Muscle of leg (tissue), 11 donors: ENCODE results near the gene SCAPER. TPM values are rescaled to one million over a fixed set of nuclear protein-coding genes. Genes with fewer than 3 reads are reported as not detected.

Experiments used
- DNase-seq: peaks from one replicate; pipeline ENCODE4 v3.0.0; 2013
- H3K27ac ChIP-seq: one replicate; pipeline ENCODE4 v1.5.1; 2013; ENCODE audit warnings: mild to moderate bottlenecking, low read length, control low read depth
- H3K27me3 ChIP-seq: one replicate; pipeline ENCODE4 v1.6.1; 2013; ENCODE audit warnings: low read length; ENCODE audit not compliant: control insufficient read depth, insufficient read depth
- H3K36me3 ChIP-seq: one replicate; pipeline ENCODE4 v1.6.1; 2013; ENCODE audit warnings: low read length; ENCODE audit not compliant: control insufficient read depth, insufficient read depth
- H3K4me1 ChIP-seq: one replicate; pipeline ENCODE4 v1.6.1; 2013; ENCODE audit warnings: low read length; ENCODE audit not compliant: control insufficient read depth, insufficient read depth
- H3K4me3 ChIP-seq: one replicate; pipeline ENCODE4 v1.5.1; 2013; ENCODE audit warnings: low read length, control low read depth
- H3K9me3 ChIP-seq: replicated peaks from 2 replicates; pipeline ENCODE4 v1.6.1; 2013; ENCODE audit warnings: low read depth, low read length; ENCODE audit not compliant: control insufficient read depth
- WGBS: methylation state at CpG from one replicate; pipeline ENCODE4 v1.1.5; 2013; ENCODE audit warnings: missing lambda C conversion rate; ENCODE audit not compliant: insufficient coverage; 5-methylcytosine and 5-hydroxymethylcytosine counted together
- polyA plus RNA-seq, 8 donors: library from polyadenylated mRNA; unstranded; fragments of 120-200 nt; gene quantifications; one replicate each; pipeline versions ENCODE4 v1.2.1 to v1.2.3, GENCODE V29; 2013; ENCODE audit warnings: inconsistent platforms in 1 of 8, low replicate concordance in 1 of 8; ENCODE audit not compliant: insufficient read length in 8 of 8, insufficient read depth in 1 of 8
- total RNA-seq: library from RNA; stranded (reverse); fragments of 120-200 nt; gene quantifications from one replicate; pipeline ENCODE4 v1.2.4, GENCODE V29; 2013

The SCAPER gene
- total and polyA plus RNA-seq, 9 donors: 61.5 to 83.1 (median 73.5) TPM

GRCh38 chr15:76376029-76376428 lies 529.1 kb downstream of the SCAPER start:
- Histone ChIP-seq H3K27me3 (no peaks in the 10 kb centered on the region), H3K36me3 (peaks cover 6% of the 10 kb centered on the region), H3K9me3 (no peaks in the 10 kb centered on the region), H3K27ac (no peak overlapping the region), H3K4me3 (no peak overlapping the region), H3K4me1 (no peaks in the 10 kb centered on the region)
- DNase-seq: no peak
- WGBS: 75% methylated on average over 2 of the region's 3 CpGs

- Histone ChIP-seq H3K27me3 (no peaks in the 10 kb centered on the region), H3K4me3 (no peak overlapping the region), H3K4me1 (peaks cover 4% of the 10 kb centered on the region), H3K9me3 (no peaks in the 10 kb centered on the region), H3K27ac (no peak overlapping the region), H3K36me3 (no peaks in the 10 kb centered on the region)
- DNase-seq: peak; percentile 32
- WGBS: 53% methylated on average over 7 of the region's 11 CpGs
Measured at GRCh38 chr15:76368122-76368621, 537.0 kb downstream of the SCAPER start.

GRCh38 chr15:76366714-76367113 lies 538.4 kb downstream of the SCAPER start:
- WGBS: 81% methylated on average over 1 of the region's 1 CpG
- Histone ChIP-seq H3K27ac (no peak overlapping the region), H3K27me3 (no peaks in the 10 kb centered on the region), H3K9me3 (no peaks in the 10 kb centered on the region), H3K36me3 (no peaks in the 10 kb centered on the region), H3K4me1 (peaks cover 4% of the 10 kb centered on the region), H3K4me3 (no peak overlapping the region)
- DNase-seq: no peak

- Histone ChIP-seq H3K4me3 (no peak overlapping the region), H3K9me3 (no peaks in the 10 kb centered on the region), H3K27ac (no peak overlapping the region), H3K27me3 (no peaks in the 10 kb centered on the region), H3K4me1 (peaks cover 4% of the 10 kb centered on the region), H3K36me3 (no peaks in the 10 kb centered on the region)
- WGBS: no CpG with 5 or more reads among the region's 2 CpGs
- no peak for DNase-seq
Measured at GRCh38 chr15:76363251-76363650, 541.9 kb downstream of the SCAPER start.

GRCh38 chr15:76360416-76360815 lies 544.7 kb downstream of the SCAPER start:
- 96% methylated on average over 2 of the region's 3 CpGs for WGBS

GRCh38 chr15:76359152-76359551 lies 546.0 kb downstream of the SCAPER start:
- DNase-seq: no peak

More at GRCh38 chr15:76360416-76360815, 544.7 kb downstream of the SCAPER start:
- H3K4me3 ChIP-seq: no peak overlapping the region
- no peaks in the 10 kb centered on the region for H3K36me3 ChIP-seq
- H3K27ac ChIP-seq: no peak overlapping the region
- no peak for DNase-seq
- peaks cover 2% of the 10 kb centered on the region for H3K4me1 ChIP-seq
- no peaks in the 10 kb centered on the region for H3K27me3 ChIP-seq
- no peaks in the 10 kb centered on the region for H3K9me3 ChIP-seq

GRCh38 chr15:76358453-76358852 lies 546.7 kb downstream of the SCAPER start:
- Histone ChIP-seq H3K4me3 (no peak overlapping the region), H3K36me3 (no peaks in the 10 kb centered on the region), H3K27ac (no peak overlapping the region), H3K9me3 (no peaks in the 10 kb centered on the region), H3K27me3 (no peaks in the 10 kb centered on the region), H3K4me1 (no peaks in the 10 kb centered on the region)
- DNase-seq: no peak
- WGBS: 90% methylated on average over 2 of the region's 3 CpGs

More at GRCh38 chr15:76359152-76359551, 546.0 kb downstream of the SCAPER start:
- H3K27me3 ChIP-seq: no peaks in the 10 kb centered on the region
- no peaks in the 10 kb centered on the region for H3K36me3 ChIP-seq
- H3K27ac ChIP-seq: no peak overlapping the region
- 75% methylated on average over 3 of the region's 3 CpGs for WGBS
- no peaks in the 10 kb centered on the region for H3K9me3 ChIP-seq
- H3K4me3 ChIP-seq: no peak overlapping the region
- H3K4me1 ChIP-seq: peaks cover 2% of the 10 kb centered on the region

- no CpG with 5 or more reads among the region's 3 CpGs for WGBS
- no peaks in the 10 kb centered on the region for H3K9me3 ChIP-seq
- no peak overlapping the region for H3K27ac ChIP-seq
- H3K27me3 ChIP-seq: no peaks in the 10 kb centered on the region
- no peaks in the 10 kb centered on the region for H3K4me1 ChIP-seq
- no peak for DNase-seq
- no peak overlapping the region for H3K4me3 ChIP-seq
- no peaks in the 10 kb centered on the region for H3K36me3 ChIP-seq
Measured at GRCh38 chr15:76354823-76355440, 550.2 kb downstream of the SCAPER start.

GRCh38 chr15:76353903-76354302 lies 551.2 kb downstream of the SCAPER start:
- Histone ChIP-seq H3K27ac (no peak overlapping the region), H3K36me3 (no peaks in the 10 kb centered on the region), H3K9me3 (no peaks in the 10 kb centered on the region), H3K27me3 (peaks cover under 1% of the 10 kb centered on the region), H3K4me1 (no peaks in the 10 kb centered on the region), H3K4me3 (no peak overlapping the region)
- no peak for DNase-seq
- 77% methylated on average over 2 of the region's 10 CpGs for WGBS

GRCh38 chr15:76353023-76353577 lies 552.0 kb downstream of the SCAPER start:
- no peaks in the 10 kb centered on the region for H3K4me1 ChIP-seq
- no CpG with 5 or more reads among the region's 1 CpG for WGBS
- no peaks in the 10 kb centered on the region for H3K36me3 ChIP-seq
- peaks cover 5% of the 10 kb centered on the region for H3K27me3 ChIP-seq
- no peak overlapping the region for H3K4me3 ChIP-seq
- H3K27ac ChIP-seq: no peak overlapping the region
- no peaks in the 10 kb centered on the region for H3K9me3 ChIP-seq
- DNase-seq: no peak
